GM18526 (cell line): Measurements from ENCODE around the gene BTBD9.

Source experiments
- POLR2A ChIP-seq: IDR thresholded peaks from 3 replicates; pipeline ENCODE4 v1.6.1; 2011; ENCODE audit not compliant: insufficient read length; ENCODE audit errors: extremely low read depth

BTBD9 gene

DNA sequence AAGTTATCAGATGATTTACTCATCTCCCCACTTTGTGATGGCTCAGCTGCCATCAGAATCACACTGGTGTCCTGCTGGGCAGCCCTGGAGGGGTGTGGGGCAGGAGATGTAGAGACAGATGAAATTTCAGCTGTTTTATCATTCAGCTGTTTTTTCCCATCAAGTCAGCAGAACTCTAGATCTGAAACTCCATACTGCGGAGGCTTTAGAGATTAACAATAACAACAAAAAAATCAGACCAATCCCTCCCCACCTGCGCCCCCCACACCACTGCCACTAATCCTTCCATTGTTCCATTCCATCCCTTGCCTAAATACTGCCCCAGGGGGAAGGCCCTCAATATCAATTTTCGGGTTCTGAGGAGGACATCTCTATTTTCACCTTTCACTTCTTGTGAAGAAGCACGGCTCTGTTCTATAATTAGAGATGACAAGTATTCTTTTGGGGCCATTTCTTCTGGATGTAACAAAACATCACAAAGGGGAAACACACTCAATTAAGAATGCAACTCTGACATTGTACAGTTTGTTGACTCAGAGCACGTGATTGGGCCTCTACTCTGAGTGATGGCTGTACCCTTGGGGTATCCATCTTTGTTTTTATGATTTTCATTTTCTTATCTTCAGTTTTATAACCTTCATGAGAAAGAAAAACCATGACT, 423.9 kb downstream of the BTBD9 start:
- TF ChIP-seq POLR2A, result no peak

DNA sequence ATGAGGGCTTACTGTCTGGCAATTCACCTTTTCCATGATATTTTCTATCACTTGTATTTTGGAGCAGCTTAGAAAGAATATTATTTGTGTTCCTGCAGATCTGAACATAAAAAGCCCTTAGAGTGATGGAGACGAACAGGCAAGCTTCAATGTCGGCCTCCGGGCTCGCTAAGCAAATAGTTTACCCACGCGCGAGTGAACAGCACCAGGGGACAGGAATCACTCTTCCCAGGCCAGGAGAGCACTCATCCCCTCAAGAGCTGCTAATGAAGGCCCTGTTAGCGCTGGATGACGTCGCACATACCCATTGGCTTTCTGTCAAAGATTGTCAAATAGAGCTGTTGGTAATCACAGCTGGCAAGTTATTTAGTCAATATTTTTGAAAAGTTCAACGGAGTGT, 424.5 kb downstream of the BTBD9 start:
- TF ChIP-seq POLR2A, result no peak

DNA sequence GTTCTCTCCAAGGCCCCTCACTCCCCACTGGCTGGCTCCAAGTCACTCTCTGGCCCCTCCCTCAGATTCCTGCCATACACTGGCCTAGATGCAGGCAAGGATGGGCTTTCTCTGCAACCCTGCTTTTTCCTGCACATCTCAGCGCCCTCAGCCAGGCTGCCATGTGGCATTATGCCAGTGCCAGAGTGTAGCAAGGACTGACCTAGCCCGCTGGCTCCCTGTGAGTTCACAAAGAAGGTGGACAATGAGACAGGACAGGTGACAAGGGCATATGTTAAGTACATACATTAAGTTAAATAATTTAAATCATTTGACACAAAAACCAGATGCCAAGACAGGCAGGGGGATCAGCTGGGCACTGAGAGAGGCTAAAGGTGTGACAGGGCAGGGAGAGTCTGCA, 425.6 kb downstream of the BTBD9 start:
- TF ChIP-seq POLR2A, result no peak

DNA sequence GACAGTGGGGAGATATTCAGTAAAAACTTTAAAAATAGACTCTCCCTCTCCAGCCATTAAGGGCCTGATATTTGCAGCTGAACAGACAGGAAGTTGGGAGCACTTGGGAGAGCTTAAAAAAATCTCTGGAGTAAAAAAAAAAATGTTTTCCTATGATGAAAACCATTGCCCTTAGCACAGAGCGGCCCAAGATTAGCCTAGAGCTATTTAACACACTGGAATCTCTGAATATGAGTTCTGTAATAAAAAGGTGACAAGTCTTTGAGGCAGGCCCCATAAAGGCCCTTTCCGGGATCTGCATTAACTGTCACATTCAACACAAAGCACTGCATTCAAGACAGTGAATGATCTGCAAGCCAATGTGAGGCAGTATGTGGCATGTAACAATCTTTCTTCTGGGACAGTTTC, 426.5 kb downstream of the BTBD9 start:
- no peak for TF ChIP-seq POLR2A

DNA sequence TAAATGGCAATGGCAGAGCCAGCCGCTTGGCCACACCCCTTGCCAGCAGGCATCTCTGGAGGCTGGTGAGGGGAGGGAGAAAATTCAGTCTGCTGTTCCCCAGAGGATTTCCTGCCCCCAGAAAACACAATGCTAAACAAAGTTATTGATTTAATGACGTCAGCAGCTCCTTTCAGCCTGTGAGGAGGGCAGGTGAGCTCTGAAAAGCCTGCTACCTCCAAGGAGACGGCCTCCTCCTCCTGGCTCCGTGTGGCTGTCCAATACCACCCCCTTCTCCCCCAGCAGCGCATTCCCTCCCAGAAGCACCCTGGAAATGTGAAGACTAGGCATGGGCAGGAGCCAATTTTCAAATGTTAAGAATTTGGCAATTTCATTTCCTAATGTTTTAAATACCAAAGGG, 427.1 kb downstream of the BTBD9 start:
- TF ChIP-seq POLR2A, result no peak

DNA sequence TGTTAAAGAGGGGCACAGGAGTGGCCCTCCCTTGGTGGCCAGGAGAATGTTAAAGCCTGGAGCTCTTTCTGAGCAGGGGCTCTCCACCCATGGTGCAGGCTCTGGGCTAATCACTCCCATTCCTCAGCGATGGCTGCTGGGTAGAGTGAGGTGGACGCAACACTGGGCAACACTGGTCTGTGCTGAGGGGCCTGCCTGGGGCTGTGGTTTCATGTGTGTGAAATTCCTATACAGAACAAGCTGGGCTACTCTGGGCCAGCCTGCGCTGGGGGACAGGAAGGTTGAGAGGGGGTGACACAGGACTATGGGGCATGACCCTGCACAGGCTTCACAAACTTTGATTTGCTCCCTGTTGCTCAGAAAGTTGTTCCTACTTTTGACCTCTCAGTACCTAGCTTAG, 427.6 kb downstream of the BTBD9 start:
- TF ChIP-seq POLR2A, result no peak

DNA sequence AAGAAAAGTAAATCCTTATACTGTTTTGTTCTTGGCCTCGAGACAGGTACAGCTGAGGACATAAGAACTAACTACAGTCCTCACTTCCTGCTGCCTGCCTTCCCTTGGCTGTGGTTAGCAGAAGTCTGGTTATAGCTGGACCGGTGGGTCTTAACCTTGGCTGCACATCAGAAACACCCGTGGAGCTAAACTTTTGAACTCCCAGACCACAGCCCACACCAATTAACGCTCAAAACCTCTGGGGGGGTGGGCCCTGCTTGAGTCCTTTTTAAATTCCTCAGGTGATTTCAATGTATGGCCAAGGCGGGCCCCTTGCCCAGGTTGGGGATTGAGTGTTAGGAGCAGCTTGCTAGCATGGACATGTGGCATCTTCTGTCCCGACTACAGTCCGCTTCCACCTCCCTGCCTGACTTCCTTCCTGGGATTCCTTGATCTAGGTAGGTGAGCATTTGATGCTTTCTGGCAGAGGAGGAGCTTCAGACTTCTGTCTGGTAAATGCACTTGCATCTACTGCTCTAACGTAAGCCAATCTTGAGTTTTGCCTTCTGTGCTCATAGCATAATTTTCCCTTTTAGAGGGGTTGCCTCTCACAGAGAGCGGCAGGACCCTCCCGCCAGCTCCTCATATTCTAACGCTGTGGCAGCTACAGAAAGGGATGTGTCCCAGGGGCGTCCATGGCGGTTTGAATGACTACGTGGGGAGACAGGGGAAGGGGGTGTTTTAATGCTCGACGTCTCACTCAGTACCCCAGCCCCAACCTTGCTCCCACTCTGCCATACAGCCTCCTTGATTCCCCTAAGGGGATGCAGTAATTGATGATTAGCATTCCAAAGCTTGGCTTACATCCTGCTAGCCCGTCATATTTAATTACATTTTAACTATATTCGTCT, 430.1 kb downstream of the BTBD9 start:
- no peak for TF ChIP-seq POLR2A

DNA sequence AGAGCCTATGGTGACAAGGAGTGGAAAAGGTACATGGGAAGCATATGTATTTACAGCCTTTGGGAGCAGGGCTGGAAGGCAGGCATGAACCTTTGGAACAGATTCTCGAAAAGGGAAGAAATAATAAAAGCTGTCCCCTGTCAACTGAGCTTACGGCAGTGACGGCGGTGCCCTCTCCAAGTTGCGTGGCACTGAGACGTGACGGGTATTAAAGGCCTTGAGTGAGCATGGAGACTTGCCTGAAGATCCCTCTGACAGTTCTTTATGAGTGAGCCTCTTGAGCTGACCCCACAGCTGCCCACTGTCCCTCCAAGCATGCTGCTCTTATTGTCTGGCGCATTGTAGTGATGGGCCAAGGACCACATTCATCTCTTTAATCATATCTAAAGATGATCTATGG, 431.7 kb downstream of the BTBD9 start:
- TF ChIP-seq POLR2A, result no peak

DNA sequence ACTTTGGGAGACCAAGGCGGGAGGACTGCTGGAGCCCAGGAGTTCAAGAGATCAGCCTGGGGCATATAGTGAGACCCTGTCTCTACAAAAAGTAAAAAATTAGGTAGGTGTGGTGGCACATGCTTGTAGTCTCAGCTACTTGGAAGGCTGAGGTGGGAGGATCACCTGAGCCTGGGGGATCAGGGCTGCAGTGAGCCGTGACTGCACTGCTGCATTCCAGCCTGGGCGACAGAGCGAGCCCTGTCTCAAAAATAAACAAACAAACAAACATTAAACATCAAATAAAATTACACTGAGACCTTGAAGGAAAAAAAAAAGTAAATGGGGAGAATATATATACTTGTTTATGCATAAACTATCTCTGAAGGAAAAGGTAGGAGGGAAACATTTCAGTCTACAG, 432.4 kb downstream of the BTBD9 start:
- TF ChIP-seq POLR2A, result no peak

DNA sequence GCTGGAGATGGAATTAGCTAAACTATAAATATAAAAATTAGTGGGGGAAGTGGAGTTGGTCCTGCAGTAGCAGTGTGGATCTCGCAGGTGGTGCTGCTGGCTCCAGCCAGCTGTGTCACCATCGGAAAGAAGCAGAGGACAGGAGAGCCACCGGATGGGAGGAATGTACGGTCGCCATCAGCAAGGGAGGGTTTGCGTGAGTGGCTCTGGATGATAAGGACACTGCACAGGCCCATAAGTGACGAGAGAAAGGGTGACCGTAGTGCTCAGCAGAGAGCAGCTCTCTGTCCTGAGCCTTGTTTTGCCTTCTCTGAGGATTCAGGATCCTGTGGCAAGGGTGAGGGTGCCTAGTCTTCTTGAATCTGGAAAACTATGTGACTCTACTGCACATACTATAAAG, 441.5 kb downstream of the BTBD9 start:
- TF ChIP-seq POLR2A, result no peak

DNA sequence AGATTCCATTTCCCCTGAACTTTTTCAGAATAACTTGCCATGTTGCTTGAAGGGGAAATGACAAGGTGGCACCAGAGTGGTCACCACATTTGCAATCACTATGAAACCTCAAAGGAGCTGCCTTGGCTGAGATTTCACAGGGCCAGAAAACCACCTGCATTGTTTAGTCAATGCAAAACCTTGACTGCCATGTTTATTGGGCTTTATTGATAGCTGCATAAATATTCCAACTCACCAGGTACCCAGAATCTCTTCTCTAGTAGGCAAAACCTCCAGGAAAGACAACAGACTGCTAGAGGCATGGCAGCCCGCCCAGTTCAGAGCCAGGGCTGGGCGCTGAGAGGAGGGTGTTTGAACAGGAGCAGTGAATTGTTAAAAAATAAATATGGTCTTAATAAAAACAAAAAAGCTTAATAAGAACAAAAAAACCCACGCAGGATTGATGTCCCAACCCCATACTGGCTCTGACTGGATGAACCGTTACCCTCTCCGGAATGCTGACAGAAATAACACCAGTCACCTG, 444.6 kb downstream of the BTBD9 start:
- no peak for TF ChIP-seq POLR2A

DNA sequence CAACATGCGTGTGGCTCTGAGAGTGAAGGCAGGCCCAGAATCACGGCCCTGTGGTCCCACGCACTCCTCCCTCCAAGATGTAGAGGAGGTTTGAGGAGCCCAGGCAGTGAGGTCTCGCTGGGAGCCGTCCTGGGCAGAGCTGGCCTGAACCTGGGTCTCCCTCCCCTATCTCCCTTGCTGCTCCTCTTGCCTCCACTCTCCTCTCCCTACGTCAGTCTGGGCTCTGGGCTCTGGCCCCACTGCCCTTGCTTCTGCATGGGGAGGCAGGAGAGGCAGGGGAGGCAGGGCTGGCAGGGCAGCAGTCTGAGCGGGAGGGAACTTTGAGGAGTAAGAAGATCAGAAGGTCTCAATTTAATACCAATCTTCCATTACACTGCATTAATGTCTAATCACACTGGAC, 445.1 kb downstream of the BTBD9 start:
- no peak for TF ChIP-seq POLR2A

DNA sequence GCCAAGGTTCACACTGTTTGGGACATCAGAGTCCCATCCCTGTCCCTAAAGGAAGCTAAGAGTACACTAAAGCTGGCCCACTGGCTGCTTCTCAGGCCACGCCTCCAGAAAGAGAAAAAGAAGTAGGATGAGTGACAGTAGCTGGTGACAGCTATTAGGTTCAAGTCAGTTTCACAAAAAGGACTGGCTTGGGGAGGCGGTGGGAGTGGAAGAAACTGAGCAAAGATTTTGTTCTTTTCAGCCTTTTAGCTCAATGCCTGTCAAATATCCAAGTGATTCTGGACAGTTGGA, 445.5 kb downstream of the BTBD9 start:
- TF ChIP-seq POLR2A, result no peak

DNA sequence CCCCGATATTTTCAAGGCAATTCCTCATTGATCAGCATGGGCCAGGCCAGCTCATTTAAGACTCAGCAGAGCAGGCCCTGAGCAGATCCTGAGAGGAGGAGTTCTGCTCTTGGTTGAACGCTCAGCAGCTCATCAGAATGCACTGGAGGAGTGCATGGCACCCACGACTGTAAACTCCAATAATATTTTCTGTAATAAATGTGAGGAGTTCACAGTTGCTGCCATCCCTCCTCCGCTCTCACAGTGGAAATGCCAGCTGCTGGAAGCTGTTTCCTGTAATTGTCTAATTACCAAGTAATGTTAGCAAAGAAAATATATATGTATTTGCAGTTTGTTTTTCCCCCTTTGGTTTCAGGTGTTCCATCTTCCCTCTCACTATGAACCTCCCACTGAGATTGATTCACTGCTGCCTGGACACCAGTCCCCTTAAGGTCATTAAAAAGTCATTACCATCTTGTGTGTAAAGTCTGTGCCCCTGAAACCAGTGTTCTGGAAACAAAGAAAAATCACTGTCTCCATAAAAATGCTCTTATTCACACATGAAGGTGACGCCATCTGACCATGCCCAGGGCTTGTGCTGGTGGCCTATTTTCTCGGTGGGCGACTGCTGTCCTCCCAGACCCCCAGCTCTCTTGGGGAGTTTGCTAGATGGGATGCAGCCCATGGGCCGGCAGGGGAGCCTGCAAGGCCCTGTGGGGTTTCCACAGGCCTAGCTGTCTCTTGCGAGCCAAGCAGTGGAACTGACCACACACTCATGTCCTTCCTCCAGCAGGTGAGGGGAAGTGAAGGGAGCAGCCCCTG, 446.0 kb downstream of the BTBD9 start:
- no peak for TF ChIP-seq POLR2A

DNA sequence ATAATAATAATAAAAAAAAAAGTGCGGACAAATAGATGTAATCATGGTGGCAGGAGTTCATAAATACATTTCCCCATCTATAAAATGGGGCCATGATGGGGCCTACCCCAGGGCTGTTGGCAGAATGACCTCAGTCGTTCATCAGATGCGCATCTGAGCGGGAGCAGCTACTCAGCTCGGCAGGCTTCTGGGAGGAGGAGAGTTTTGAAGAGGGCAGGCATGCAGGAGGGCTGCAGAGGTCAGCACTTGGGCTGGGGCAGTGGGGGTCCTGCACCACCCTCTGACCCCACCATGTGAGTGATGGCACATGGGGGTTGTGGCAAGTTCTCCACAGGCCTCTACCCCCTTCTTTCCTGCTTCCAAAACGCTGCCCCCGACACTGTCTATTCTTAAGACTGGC, 446.7 kb downstream of the BTBD9 start:
- no peak for TF ChIP-seq POLR2A

DNA sequence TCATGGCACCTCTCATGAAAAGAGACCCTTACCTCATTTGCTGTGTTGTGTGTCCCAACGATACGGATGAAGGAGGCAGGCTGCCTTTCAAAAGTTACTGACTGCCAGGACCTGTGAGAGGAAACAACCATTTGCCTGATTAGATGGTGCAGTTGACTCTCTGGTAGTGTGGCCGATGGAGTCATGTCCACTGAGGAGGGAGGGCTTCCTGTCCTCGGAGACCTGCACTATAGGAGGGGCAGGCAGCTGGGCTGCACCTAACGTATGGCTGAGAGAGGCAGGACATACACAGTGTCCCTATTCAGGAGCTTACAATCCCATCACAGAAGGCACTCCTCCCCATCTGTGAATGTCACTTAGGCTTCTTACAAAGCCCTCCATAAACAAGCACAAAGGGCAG, 447.2 kb downstream of the BTBD9 start:
- no peak for TF ChIP-seq POLR2A
